Measurements from ENCODE around the gene MBD3L4.

GRCh38 chr19:7010722-7011593, 29.0 kb downstream of the MBD3L4 start:
- TF ChIP-seq CTCF (conservative IDR thresholded peaks at IDR 0.05 in 1 of 2, IDR thresholded peaks at IDR 0.05 in 1 of 2; ENCODE audit: low read depth in 1 of 2, low read length in 2 of 2) (no peak), EZH2 (IDR thresholded peaks at IDR 0.05; ENCODE audit: low read length, missing control alignments) (no peak)

Measured in fibroblast of lung (primary cell).